Progenitor cell of endocrine pancreas (in vitro differentiated cells): ENCODE results near the gene SETBP1. TPM values are rescaled to one million over a fixed set of nuclear protein-coding genes. Genes with fewer than 3 reads are reported as not detected.

Source experiments
- DNase-seq: peaks from one replicate; pipeline ENCODE4 v3.0.0; 2021; ENCODE audit warnings: low spot score; ENCODE audit not compliant: unreplicated experiment
- H3K27ac Mint-ChIP-seq: 2 replicates; pipeline ENCODE4 v1.8.0; 2021; ENCODE audit warnings: mild to moderate bottlenecking, moderate library complexity, mixed read lengths
- H3K27me3 Mint-ChIP-seq: 2 replicates; pipeline ENCODE4 v1.8.0; 2021; ENCODE audit warnings: mixed read lengths
- H3K36me3 Mint-ChIP-seq: 2 replicates; pipeline ENCODE4 v1.8.0; 2022; ENCODE audit warnings: mixed read lengths; ENCODE audit not compliant: insufficient read depth
- H3K4me1 Mint-ChIP-seq: 2 replicates; pipeline ENCODE4 v1.8.0; 2021; ENCODE audit warnings: low read depth, mixed read lengths
- H3K4me3 Mint-ChIP-seq: 2 replicates; pipeline ENCODE4 v1.8.0; 2021; ENCODE audit warnings: low read depth, mild to moderate bottlenecking, moderate library complexity, mixed read lengths
- H3K9me3 Mint-ChIP-seq: 2 replicates; pipeline ENCODE4 v1.8.0; 2021; ENCODE audit warnings: low read depth, mixed read lengths
- total RNA-seq: library from RNA; stranded (reverse); gene quantifications from 2 replicates; pipeline ENCODE4 v1.2.1, GENCODE V29; 2021
- TF ChIP-seq, protein P1 (sequence below): fragments of 200-600 bp; sonication (generic); IDR thresholded peaks from one replicate; pipeline ENCODE4 v1.5.0; 2021; ENCODE audit warnings: antibody characterized with exemption, mild to moderate bottlenecking; ENCODE audit not compliant: unreplicated experiment

The SETBP1 gene
- total RNA-seq, 1 donor from 2014 or later, result 30.8 TPM

GRCh38 chr18:44638034-44638540 is 42.6 kb upstream of the SETBP1 start:
- H3K36me3 Mint-ChIP-seq, result no peaks in the 10 kb centered on the region
- H3K27ac Mint-ChIP-seq, result no peak overlapping the region
- H3K4me3 Mint-ChIP-seq, result no peak overlapping the region
- peaks cover 4% of the 10 kb centered on the region for H3K27me3 Mint-ChIP-seq
- peaks cover 4% of the 10 kb centered on the region for H3K4me1 Mint-ChIP-seq
- DNase-seq, result no peak
- TF ChIP-seq, protein P1, sequence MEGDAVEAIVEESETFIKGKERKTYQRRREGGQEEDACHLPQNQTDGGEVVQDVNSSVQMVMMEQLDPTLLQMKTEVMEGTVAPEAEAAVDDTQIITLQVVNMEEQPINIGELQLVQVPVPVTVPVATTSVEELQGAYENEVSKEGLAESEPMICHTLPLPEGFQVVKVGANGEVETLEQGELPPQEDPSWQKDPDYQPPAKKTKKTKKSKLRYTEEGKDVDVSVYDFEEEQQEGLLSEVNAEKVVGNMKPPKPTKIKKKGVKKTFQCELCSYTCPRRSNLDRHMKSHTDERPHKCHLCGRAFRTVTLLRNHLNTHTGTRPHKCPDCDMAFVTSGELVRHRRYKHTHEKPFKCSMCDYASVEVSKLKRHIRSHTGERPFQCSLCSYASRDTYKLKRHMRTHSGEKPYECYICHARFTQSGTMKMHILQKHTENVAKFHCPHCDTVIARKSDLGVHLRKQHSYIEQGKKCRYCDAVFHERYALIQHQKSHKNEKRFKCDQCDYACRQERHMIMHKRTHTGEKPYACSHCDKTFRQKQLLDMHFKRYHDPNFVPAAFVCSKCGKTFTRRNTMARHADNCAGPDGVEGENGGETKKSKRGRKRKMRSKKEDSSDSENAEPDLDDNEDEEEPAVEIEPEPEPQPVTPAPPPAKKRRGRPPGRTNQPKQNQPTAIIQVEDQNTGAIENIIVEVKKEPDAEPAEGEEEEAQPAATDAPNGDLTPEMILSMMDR, result no peak
- no peaks in the 10 kb centered on the region for H3K9me3 Mint-ChIP-seq

- Mint-ChIP-seq H3K36me3 (no peaks in the 10 kb centered on the region), H3K9me3 (no peaks in the 10 kb centered on the region), H3K27ac (no peak overlapping the region), H3K4me1 (peaks cover 4% of the 10 kb centered on the region), H3K27me3 (peaks cover 4% of the 10 kb centered on the region), H3K4me3 (no peak overlapping the region)
- TF ChIP-seq, protein P1, result no peak
- no peak for DNase-seq
Observed at GRCh38 chr18:44638811-44639210, 41.9 kb upstream of the SETBP1 start.

GRCh38 chr18:44643004-44643403 is 37.7 kb upstream of the SETBP1 start:
- no peaks in the 10 kb centered on the region for H3K9me3 Mint-ChIP-seq

DNA sequence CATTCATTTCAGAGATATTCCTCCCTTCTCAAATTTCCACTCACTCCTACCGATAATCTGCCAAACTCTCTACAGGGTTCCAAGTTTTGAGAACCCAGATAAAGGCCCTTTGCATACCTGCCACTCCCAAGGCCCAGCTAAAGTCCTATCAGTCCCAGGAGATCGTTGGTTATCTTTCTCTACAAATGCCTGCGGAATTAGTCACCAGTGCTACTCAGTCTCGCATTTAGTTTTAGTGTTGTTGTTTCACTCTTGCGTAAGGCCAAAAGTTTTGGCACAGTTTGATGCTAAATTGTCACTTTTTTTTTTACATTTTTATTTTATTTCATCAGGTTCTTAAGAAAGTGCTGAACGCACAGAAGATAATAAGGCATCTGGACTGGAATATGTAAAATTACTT is 29.2 kb upstream of the SETBP1 start:
- Mint-ChIP-seq H3K27me3 (no peaks in the 10 kb centered on the region), H3K4me1 (peaks cover 3% of the 10 kb centered on the region), H3K27ac (no peak overlapping the region), H3K36me3 (no peaks in the 10 kb centered on the region), H3K4me3 (no peak overlapping the region), H3K9me3 (no peaks in the 10 kb centered on the region)
- TF ChIP-seq, protein P1, result no peak
- DNase-seq, result no peak

More at GRCh38 chr18:44643004-44643403, 37.7 kb upstream of the SETBP1 start:
- no peaks in the 10 kb centered on the region for H3K36me3 Mint-ChIP-seq
- H3K4me1 Mint-ChIP-seq, result peaks cover 1% of the 10 kb centered on the region
- H3K27me3 Mint-ChIP-seq, result peaks cover 6% of the 10 kb centered on the region
- H3K27ac Mint-ChIP-seq, result no peak overlapping the region
- TF ChIP-seq, protein P1, result no peak
- DNase-seq, result no peak
- H3K4me3 Mint-ChIP-seq, result no peak overlapping the region

DNA sequence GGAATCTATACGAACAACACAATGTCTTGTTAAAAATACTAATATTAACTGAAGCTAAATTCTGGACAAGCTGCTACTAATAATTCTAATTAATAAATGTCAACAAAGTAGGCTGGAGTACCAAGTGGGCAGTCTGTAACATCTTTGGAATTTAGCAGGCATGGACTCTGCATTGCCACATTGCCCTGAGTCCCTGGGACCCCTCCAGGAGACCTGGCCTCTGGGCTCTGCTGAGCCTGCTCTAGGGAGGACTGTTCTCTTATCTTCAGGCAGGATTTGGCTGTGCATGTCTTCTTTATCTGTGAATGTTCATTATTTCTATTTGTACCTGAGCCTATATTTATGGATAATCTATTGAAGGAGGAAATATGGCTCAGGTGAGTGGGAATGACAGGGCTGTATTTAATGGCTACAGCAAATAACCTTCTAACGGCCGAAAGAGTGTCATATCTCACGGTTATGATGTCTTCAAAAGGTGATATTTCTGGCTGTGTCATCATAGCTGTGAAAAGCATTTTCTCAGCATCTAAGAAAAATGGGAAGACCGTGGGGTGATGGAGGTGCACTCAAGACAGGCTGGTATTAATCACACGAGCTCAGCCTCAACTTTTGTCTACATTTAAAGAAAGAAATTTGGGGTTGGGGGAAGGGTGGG is 28.6 kb upstream of the SETBP1 start:
- TF ChIP-seq, protein P1, result no peak
- Mint-ChIP-seq H3K9me3 (no peaks in the 10 kb centered on the region), H3K4me3 (no peak overlapping the region), H3K27me3 (no peaks in the 10 kb centered on the region), H3K36me3 (no peaks in the 10 kb centered on the region), H3K27ac (no peak overlapping the region), H3K4me1 (peaks cover 3% of the 10 kb centered on the region)
- DNase-seq, result no peak
